ENCODE results near the gene RBM10.

DNA sequence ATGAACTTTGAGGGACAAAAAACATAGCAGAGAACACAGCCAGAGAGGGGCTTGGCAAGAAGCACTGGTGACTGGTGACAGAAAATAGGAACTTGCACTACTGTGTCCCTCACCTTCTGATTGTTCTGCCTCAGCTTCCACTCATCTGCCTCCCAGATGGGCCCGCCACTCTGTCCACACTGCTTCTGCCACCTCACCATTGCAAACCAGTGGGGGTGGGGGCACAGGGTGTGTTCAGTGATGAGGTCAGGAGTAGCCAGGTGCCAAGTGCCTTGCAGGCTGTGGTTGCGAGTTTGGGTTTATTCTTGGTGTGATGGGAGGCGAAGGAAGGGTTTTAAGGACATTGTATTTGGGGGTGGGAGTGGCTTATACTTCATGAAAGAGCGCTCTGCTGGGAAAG, 39.5 kb downstream of the RBM10 start:
- no peak for TF ChIP-seq CTCF (IDR thresholded peaks at IDR 0.05; ENCODE audit: insufficient read depth, low read depth, low read length)
- no peak for TF ChIP-seq EZH2 (IDR thresholded peaks at IDR 0.05; ENCODE audit: insufficient read depth, low read length)

All from astrocyte (in vitro differentiated cells and primary cell).